GM19193 (cell line): ENCODE data around the gene DCP1B.

Experiments used
- POLR2A ChIP-seq: IDR thresholded peaks from 4 replicates; pipeline ENCODE4 v1.6.1; 2011; ENCODE audit not compliant: insufficient read depth, insufficient read length; ENCODE audit errors: extremely low read depth

Gene DCP1B

GRCh38 chr12:1966561-1967226 is 37.6 kb downstream of the DCP1B start:
- TF ChIP-seq POLR2A = no peak

GRCh38 chr12:1965916-1966315 is 38.3 kb downstream of the DCP1B start:
- no peak for TF ChIP-seq POLR2A

GRCh38 chr12:1962051-1963020 is 41.9 kb downstream of the DCP1B start:
- TF ChIP-seq POLR2A = no peak

- no peak for TF ChIP-seq POLR2A
Observed at GRCh38 chr12:1956716-1957115, 47.5 kb downstream of the DCP1B start.

GRCh38 chr12:1949771-1950470 is 54.3 kb downstream of the DCP1B start:
- TF ChIP-seq POLR2A = no peak

GRCh38 chr12:1948883-1949282 is 55.4 kb downstream of the DCP1B start:
- no peak for TF ChIP-seq POLR2A

GRCh38 chr12:1947081-1947480 is 57.2 kb downstream of the DCP1B start:
- no peak for TF ChIP-seq POLR2A

- TF ChIP-seq POLR2A = no peak
Observed at GRCh38 chr12:1946296-1946695, 58.0 kb downstream of the DCP1B start.

GRCh38 chr12:1939801-1940607 is 64.3 kb downstream of the DCP1B start:
- no peak for TF ChIP-seq POLR2A

- no peak for TF ChIP-seq POLR2A
Observed at GRCh38 chr12:1939331-1939730, 64.9 kb downstream of the DCP1B start.

- no peak for TF ChIP-seq POLR2A
Observed at GRCh38 chr12:1937481-1938224, 66.6 kb downstream of the DCP1B start.

- no peak for TF ChIP-seq POLR2A
Observed at GRCh38 chr12:1936406-1937320, 67.6 kb downstream of the DCP1B start.
